IMR-90 (cell line): ENCODE results near the gene OR2B6. TPM values are rescaled to one million over a fixed set of nuclear protein-coding genes. Genes with fewer than 3 reads are reported as not detected.

ENCODE experiments used
- ATAC-seq: fragments of 200-7000 bp; cut with Tn5 transposase; 2 replicates; pipeline ENCODE4 v1.9.1; 2020; ENCODE audit warnings: low read depth, mild to moderate bottlenecking, moderate library complexity
- BruUV-seq: library from RNA; stranded (reverse); fragments of 400-500 nt; replicated peaks from 2 replicates; lab custom pipeline; 2021; lab: Mats Ljungman, UMichigan
- CTCF ChIA-PET: fragments of 300-600 bp; formaldehyde crosslinking; extraction: SDS; loops from one replicate; lab custom pipeline; 2021; ENCODE audit warnings: antibody characterized with exemption; lab: Yijun Ruan, JAX
- POLR2A ChIA-PET: fragments of 300-600 bp; sonication (Branson Sonifier 250); formaldehyde crosslinking; loops from one replicate; lab custom pipeline; 2022; ENCODE audit warnings: antibody characterized with exemption; ENCODE audit not compliant: unreplicated experiment; lab: Charles Lee
- DNase-seq: peaks from one replicate; pipeline ENCODE4 v3.0.0; 2013
- H2AFZ ChIP-seq: replicated peaks from 2 replicates; pipeline ENCODE3; 2013; ENCODE audit warnings: low read length, mild to moderate bottlenecking; ENCODE audit not compliant: poor library complexity
- H2AK5ac ChIP-seq: 2 replicates; pipeline ENCODE4 v1.6.1; 2013; ENCODE audit warnings: low read depth, low read length, inconsistent platforms
- H2AK9ac ChIP-seq: replicated peaks from 2 replicates; pipeline ENCODE3; 2013; ENCODE audit warnings: mild to moderate bottlenecking, low read depth, low read length, moderate library complexity; ENCODE audit not compliant: poor library complexity
- H2BK120ac ChIP-seq: 2 replicates; pipeline ENCODE4 v1.6.1; 2013; ENCODE audit warnings: low read depth, low read length, inconsistent platforms
- H2BK15ac ChIP-seq: 3 replicates; pipeline ENCODE4 v1.6.1; 2013; ENCODE audit warnings: low read depth, low read length, inconsistent platforms
- H2BK20ac ChIP-seq: 2 replicates; pipeline ENCODE4 v1.6.1; 2013; ENCODE audit warnings: low read depth, mild to moderate bottlenecking, inconsistent platforms, low read length, moderate library complexity
- H2BK5ac ChIP-seq: 2 replicates; pipeline ENCODE4 v1.6.1; 2013; ENCODE audit warnings: mild to moderate bottlenecking, low read depth, low read length, inconsistent platforms; ENCODE audit not compliant: poor library complexity, severe bottlenecking
- H3K14ac ChIP-seq: replicated peaks from 2 replicates; pipeline ENCODE4 v1.6.1; 2013; ENCODE audit warnings: low read depth, low read length, inconsistent platforms
- H3K18ac ChIP-seq: 2 replicates; pipeline ENCODE4 v1.6.1; 2013; ENCODE audit warnings: low read depth, low read length, control low read depth
- H3K23ac ChIP-seq: 2 replicates; pipeline ENCODE4 v1.6.1; 2013; ENCODE audit warnings: low read depth, low read length, inconsistent platforms
- H3K27ac ChIP-seq: 2 replicates; pipeline ENCODE4 v1.5.1; 2013; ENCODE audit warnings: mild to moderate bottlenecking, control low read depth, low read length; ENCODE audit not compliant: insufficient read depth
- H3K27me3 ChIP-seq: 2 replicates; pipeline ENCODE4 v1.6.1; 2013; ENCODE audit warnings: low read length; ENCODE audit not compliant: control insufficient read depth, insufficient read depth
- H3K36me3 ChIP-seq: 2 replicates; pipeline ENCODE4 v1.6.1; 2013; ENCODE audit warnings: low read length, mixed read lengths; ENCODE audit not compliant: control insufficient read depth, insufficient read depth
- H3K4ac ChIP-seq: 2 replicates; pipeline ENCODE4 v1.6.1; 2013; ENCODE audit warnings: low read depth, low read length, inconsistent platforms
- H3K4me1 ChIP-seq: 2 replicates; pipeline ENCODE4 v1.6.1; 2013; ENCODE audit warnings: low read length, mixed read lengths; ENCODE audit not compliant: control insufficient read depth, insufficient read depth
- H3K4me2 ChIP-seq: 2 replicates; pipeline ENCODE4 v1.6.1; 2013; ENCODE audit warnings: low read depth, mild to moderate bottlenecking, control low read depth, low read length, moderate library complexity
- H3K4me3 ChIP-seq: 2 replicates; pipeline ENCODE4 v1.5.1; 2013; ENCODE audit warnings: low read depth, mild to moderate bottlenecking, control low read depth, low read length, moderate library complexity; ENCODE audit not compliant: insufficient read depth
- H3K56ac ChIP-seq: 2 replicates; pipeline ENCODE4 v1.6.1; 2013; ENCODE audit warnings: low read length, inconsistent platforms; ENCODE audit not compliant: insufficient read depth; ENCODE audit errors: extremely low read depth
- H3K79me1 ChIP-seq, 2 experiments: 2 replicates each; pipeline ENCODE4 v1.6.1; 2013; ENCODE audit warnings: low read length in 2 of 2, inconsistent platforms in 1 of 2, low read depth in 1 of 2
- H3K9ac ChIP-seq: 2 replicates; pipeline ENCODE4 v1.6.1; 2013; ENCODE audit warnings: low read depth, low read length, control low read depth
- H3K9me1 ChIP-seq: 2 replicates; pipeline ENCODE4 v1.6.1; 2013; ENCODE audit warnings: low read length, inconsistent platforms; ENCODE audit not compliant: insufficient read depth
- H3K9me3 ChIP-seq: 2 replicates; pipeline ENCODE4 v1.6.1; 2013; ENCODE audit warnings: low read length; ENCODE audit not compliant: control insufficient read depth, insufficient read depth
- H4K20me1 ChIP-seq: 2 replicates; pipeline ENCODE4 v1.6.1; 2013; ENCODE audit warnings: low read length, inconsistent platforms; ENCODE audit not compliant: insufficient read depth
- H4K5ac ChIP-seq: 2 replicates; pipeline ENCODE4 v1.6.1; 2013; ENCODE audit warnings: mild to moderate bottlenecking, low read depth, low read length, control low read depth
- H4K8ac ChIP-seq, 2 experiments: 2 replicates each; pipeline ENCODE4 v1.6.1; 2013; ENCODE audit warnings: low read depth in 2 of 2, low read length in 2 of 2, control low read depth in 1 of 2, inconsistent platforms in 1 of 2
- H4K91ac ChIP-seq: 2 replicates; pipeline ENCODE4 v1.6.1; 2013; ENCODE audit warnings: low read depth, low read length, inconsistent platforms; ENCODE audit not compliant: insufficient read depth
- CEBPB ChIP-seq: IDR thresholded peaks from 2 replicates; pipeline ENCODE4 v1.6.1; 2012; ENCODE audit warnings: low read depth, low read length, improper control_type of control experiment
- CHD1 ChIP-seq: IDR thresholded peaks from 2 replicates; pipeline ENCODE4 v1.6.1; 2012; ENCODE audit warnings: low read depth, low read length, improper control_type of control experiment
- CTCF ChIP-seq: conservative IDR thresholded peaks from 2 replicates; pipeline ENCODE4 v1.5.1; 2012; ENCODE audit warnings: mild to moderate bottlenecking, low read depth, low read length, improper control_type of control experiment
- FOS ChIP-seq: fragments of 150-350 bp; IDR thresholded peaks from 2 replicates; pipeline ENCODE4 v1.6.1; 2016; ENCODE audit warnings: low read depth, low read length
- MAZ ChIP-seq: IDR thresholded peaks from 2 replicates; pipeline ENCODE4 v1.6.1; 2012; ENCODE audit warnings: low read depth, mild to moderate bottlenecking, low read length, improper control_type of control experiment, moderate library complexity, borderline replicate concordance
- MXI1 ChIP-seq: IDR thresholded peaks from 2 replicates; pipeline ENCODE4 v1.6.1; 2012; ENCODE audit warnings: low read depth, mild to moderate bottlenecking, low read length, moderate library complexity, borderline replicate concordance
- NFE2L2 ChIP-seq: fragments of 150-350 bp; IDR thresholded peaks from 2 replicates; pipeline ENCODE4 v1.6.1; 2016; ENCODE audit warnings: low read depth, mild to moderate bottlenecking, low read length
- POLR2A ChIP-seq: IDR thresholded peaks from 2 replicates; pipeline ENCODE4 v1.6.1; 2012; ENCODE audit warnings: mild to moderate bottlenecking, low read depth, low read length
- RAD21 ChIP-seq: IDR thresholded peaks from 2 replicates; pipeline ENCODE4 v1.6.1; 2012; ENCODE audit warnings: low read length, improper control_type of control experiment
- RCOR1 ChIP-seq: IDR thresholded peaks from 2 replicates; pipeline ENCODE4 v1.6.1; 2012; ENCODE audit warnings: mild to moderate bottlenecking, low read length, improper control_type of control experiment; ENCODE audit not compliant: insufficient replicate concordance
- RFX5 ChIP-seq: IDR thresholded peaks from 2 replicates; pipeline ENCODE4 v1.8.0; 2012; ENCODE audit warnings: low read depth, mild to moderate bottlenecking, low read length, moderate library complexity
- USF2 ChIP-seq: fragments of 150-350 bp; IDR thresholded peaks from 2 replicates; pipeline ENCODE4 v1.6.1; 2017; ENCODE audit warnings: mild to moderate bottlenecking, antibody characterized with exemption, low read length, low read depth
- WGBS, 2 experiments: methylation state at CpG; one replicate each; pipeline versions ENCODE4 v1.1.5 to v1.1.7; 2013; ENCODE audit warnings: missing lambda C conversion rate in 2 of 2; ENCODE audit not compliant: insufficient read length in 1 of 2; ENCODE audit errors: extremely low coverage in 2 of 2; 5-methylcytosine and 5-hydroxymethylcytosine counted together
- dilution Hi-C: fragments of 300-500 bp; cut with HindIII; formaldehyde crosslinking; loops from one replicate; pipeline ENCODE4 v1.14.3; 2018; ENCODE audit warnings: low sequenced_read_pairs; ENCODE audit not compliant: unreplicated experiment
- in situ Hi-C: fragments of 300-500 bp; cut with MboI; formaldehyde crosslinking; loops from 3 replicates; pipeline ENCODE4 v1.14.3; 2019; ENCODE audit warnings: low sequenced_read_pairs, inconsistent platforms, mixed read lengths
- intact Hi-C: fragments of 100-400 bp; cut with micrococcal nuclease; formaldehyde crosslinking; loops from 2 replicates; pipeline ENCODE4 v1.10.0; 2022
- polyA plus RNA-seq, 3 experiments: library from polyadenylated mRNA; depleted of rRNA; stranded (reverse); fragments of >200 nt; gene quantifications; 2 replicates each; pipeline ENCODE4 v1.2.3, GENCODE V29; 2012; ENCODE audit warnings: low replicate concordance in 1 of 3
- total RNA-seq: library from RNA; depleted of rRNA; stranded (reverse); fragments of >200 nt; gene quantifications from 2 replicates; pipeline ENCODE4 v1.2.3, GENCODE V29; 2012

OR2B6 gene
- total and polyA plus RNA-seq, 2 of the 4 experiments (the other 2 are of a cell fraction): not detected

GRCh38 chr6:28005975-28006374 is 48.9 kb downstream of the OR2B6 start:
- Histone ChIP-seq H2BK20ac (no peak overlapping the region), H3K36me3 (no peaks in the 10 kb centered on the region), H3K4me2 (no peak overlapping the region), H2BK15ac (no peak overlapping the region), H3K79me1 (no peaks in the 10 kb centered on the region), H2AFZ (no peak overlapping the region), H3K27me3 (no peaks in the 10 kb centered on the region), H2BK5ac (no peak overlapping the region), H4K91ac (no peak overlapping the region), H2BK120ac (no peak overlapping the region), H3K4me3 (no peak overlapping the region), H3K27ac (no peak overlapping the region), H2AK9ac (no peak overlapping the region), H3K9ac (no peak overlapping the region), H3K4me1 (no peaks in the 10 kb centered on the region), H3K9me3 (no peaks in the 10 kb centered on the region), H3K56ac (no peak overlapping the region), H3K18ac (no peak overlapping the region), H3K23ac (no peak overlapping the region), H3K14ac (no peak overlapping the region), H3K9me1 (no peaks in the 10 kb centered on the region), H2AK5ac (no peak overlapping the region), H4K8ac (no peak overlapping the region), H4K5ac (no peak overlapping the region), H4K20me1 (no peaks in the 10 kb centered on the region), H3K4ac (no peak overlapping the region)
- no TSS peak for BruUV-seq
- no CpG with 5 or more reads among the region's 3 CpGs for WGBS, 2 experiments
- DNase-seq: no peak
- no peak for TF ChIP-seq MXI1
- no peak for TF ChIP-seq POLR2A
- no peak for TF ChIP-seq RAD21
- TF ChIP-seq NFE2L2: no peak
- no peak for TF ChIP-seq CHD1
- no peak for TF ChIP-seq FOS
- no peak for TF ChIP-seq RCOR1
- no peak for TF ChIP-seq MAZ
- no peak for TF ChIP-seq CEBPB
- no peak for TF ChIP-seq USF2
- TF ChIP-seq CTCF: no peak
- TF ChIP-seq RFX5: no peak
- CTCF ChIA-PET: no interaction called here
- POLR2A ChIA-PET: no interaction called here
- in situ Hi-C loops: no loop called here
- dilution Hi-C loops: no loop called here
- no peak for ATAC-seq
- intact Hi-C loops: no loop called here
